Activated T-helper 1 cell treated with Interleukin-2 at 50 U/mL for 16 hours (primary cell): Measurements from ENCODE around the gene LRRC4C.

Experiments used
- DNase-seq: peaks from one replicate; pipeline ENCODE4 v3.0.0-alpha.2; 2020; ENCODE audit warnings: low read depth

The LRRC4C gene

DNA sequence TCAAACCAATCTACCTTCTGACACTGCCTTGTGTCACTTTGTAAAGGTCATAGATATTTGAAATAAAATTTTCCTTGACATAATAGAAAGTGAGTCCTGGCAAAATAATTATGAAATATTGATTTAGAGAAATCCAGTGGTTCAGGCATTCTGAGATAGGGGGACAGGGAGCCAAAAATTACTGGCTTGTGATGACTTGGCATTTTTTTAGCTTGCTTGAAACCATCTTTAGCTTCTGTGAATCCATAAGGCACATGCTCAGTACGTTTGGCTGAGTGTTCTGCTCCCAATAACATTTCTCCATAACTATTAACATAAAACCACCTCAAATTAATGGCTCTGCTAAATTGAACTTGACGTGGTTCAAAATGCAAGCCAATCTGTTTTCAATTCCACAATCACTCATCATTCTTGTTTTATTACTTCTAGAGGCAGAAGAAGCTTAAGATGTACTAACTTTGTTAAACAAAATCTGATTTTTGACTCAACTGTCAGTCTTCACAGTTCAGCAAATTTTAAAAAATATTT is 209.0 kb downstream of the LRRC4C start:
- DNase-seq = no peak

DNA sequence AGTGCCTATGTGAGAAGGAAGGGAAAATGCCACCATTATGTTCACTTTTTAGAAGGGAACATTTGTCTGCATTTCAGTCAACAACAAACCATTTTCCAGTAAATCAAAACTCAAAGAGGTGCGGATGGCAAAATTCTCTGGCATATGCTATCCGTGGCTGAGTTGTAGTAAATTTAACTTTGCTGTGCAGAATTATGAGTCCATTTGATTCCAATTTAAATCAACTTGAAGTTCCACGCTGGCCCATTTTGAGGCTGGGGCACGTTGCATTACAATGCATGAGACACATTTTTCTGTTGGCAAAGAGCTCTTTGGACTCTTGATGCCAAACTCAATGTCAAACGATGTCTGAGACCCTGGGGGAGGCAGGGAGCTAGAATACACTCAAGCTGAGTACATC is 211.8 kb downstream of the LRRC4C start:
- no peak for DNase-seq

DNA sequence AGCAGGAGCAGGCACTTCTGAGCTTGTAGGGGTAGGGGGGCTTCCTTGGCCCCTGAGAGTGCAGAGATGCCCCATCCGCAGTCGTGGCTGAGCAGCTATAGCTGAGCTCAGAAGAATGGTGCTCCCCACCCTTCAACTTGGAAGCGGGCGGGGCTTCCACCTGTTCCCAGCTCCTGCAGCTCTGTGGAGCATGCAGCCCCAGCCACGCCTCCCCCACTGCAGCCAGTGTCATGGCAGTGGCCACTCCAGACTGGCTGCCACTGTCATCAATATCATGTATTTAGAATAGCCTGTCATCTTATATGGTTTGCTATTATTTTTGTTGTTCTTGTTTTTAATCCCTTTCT is 213.1 kb downstream of the LRRC4C start:
- DNase-seq = no peak

DNA sequence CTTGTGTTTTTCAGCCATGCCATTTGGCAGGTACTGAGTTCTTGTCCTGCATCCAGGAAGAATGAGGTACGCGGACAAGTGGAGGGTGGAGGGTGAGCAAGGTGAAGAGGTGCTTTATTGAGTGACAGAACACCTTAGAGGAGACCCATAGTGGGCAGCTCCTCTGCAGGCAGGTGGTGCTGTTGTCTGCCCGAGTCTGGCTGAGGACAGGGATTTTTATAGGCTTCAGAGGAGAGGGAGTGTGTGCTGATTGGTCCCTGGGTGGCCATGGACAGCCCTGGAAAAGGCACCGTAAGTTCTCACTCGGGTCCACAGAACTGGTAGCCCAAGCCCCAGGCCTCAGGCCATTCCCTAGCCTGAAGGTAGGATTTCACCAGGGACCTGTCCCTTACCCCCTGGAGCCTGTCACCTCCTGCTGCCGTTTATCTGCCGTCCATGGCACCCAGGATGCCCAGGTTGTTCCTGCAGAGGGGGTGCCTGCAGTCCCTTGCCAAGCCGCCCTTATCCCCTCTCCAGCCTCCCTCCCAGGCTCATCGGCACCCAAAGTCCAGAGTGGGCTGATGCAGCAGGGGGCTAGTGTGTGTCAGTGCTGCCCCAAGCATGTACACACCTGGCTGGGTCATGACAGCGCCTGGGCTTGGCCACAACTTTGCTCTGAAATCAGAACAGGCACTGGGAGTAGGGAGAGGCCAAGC is 213.6 kb downstream of the LRRC4C start:
- DNase-seq = no peak

DNA sequence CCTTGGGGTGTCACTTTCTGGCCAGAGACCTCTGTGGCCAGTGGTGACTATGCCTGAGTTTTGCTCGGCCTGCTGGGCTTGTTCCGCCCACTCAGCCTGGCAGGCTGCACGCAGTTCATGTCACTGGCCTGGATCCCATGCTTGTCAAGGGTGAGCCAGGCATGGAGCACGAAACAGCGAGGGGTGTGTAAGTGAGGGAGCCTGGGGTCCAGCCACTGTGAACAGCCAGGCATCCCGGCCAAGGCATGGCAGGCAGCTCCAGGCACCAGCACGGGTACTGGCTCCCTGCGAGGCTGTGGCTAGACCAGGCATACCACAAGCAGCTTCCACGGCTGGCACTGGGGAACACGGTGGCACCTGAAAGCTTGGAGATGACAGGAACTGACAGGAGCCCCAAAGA is 214.3 kb downstream of the LRRC4C start:
- DNase-seq = no peak

DNA sequence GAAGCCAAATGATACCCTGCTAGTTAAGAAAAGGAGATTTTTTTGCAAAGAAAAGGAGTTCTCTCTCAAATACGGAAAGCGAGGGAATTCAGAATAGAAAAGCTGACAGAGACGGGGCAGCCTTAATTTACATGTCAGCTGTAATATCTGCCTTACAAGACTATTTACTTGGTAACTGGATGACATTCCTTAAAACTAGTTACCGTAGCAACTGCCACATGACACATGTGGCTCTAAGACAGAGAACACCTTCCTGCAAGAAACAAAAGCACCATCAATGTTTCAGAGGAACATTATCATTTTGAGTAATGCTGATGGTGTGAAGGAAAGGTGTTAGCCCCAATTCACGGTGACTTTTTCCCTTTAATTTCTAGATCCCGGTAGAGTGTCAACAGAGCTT is 222.1 kb downstream of the LRRC4C start:
- DNase-seq = no peak

DNA sequence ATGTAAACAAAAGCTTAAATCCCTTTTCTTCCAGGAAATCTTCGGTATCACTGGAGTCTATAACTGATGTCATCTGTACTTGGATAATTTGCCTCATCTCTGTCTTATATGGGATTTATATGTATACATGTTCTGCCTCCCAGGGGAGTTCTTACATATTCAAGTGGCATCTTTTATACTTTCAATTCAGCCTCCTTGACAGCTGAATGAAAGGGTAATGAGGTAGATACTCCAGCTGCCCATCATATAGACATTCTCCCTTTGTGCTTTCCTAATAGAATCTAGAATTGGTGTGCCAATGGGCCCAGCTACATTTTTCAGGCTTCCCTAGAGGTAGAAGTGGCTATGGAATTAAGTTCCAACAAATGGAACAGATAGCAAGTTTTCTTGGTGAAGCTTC is 223.8 kb downstream of the LRRC4C start:
- DNase-seq = no peak

DNA sequence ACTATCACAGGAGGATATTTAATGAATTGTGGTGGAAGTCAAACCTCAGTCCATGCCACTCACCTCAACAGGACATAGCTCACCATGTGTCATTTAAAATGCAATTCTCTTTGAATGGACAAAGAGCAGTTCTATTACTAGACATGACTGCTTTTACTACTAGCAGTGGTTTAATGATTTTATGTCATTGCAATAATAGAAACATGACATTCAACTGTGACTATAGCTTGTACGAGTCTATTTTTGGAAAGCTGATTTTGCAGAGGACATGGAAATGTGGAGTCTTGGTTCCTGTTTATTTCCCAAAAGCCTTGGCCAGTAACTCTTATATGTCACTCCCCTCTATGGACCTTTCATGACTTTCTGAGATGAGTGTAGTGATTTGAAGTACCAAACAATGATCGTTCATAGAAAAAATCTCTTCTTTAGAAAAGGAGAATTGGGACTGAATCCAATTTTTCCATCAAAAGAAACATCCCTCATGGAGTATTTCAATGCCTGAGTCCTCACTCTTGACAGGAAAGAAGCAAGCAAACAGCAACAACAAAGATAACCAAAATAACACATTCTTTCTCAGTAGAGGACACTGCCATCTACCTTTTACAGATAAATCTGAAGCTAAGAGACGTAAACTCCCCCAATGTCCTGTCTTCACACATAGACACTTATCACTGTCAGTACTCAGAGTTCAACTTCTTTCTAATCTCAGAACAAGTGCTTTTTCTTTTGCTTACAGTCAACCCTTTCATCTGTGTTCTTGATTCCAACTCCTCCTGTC is 233.4 kb downstream of the LRRC4C start:
- DNase-seq = no peak

DNA sequence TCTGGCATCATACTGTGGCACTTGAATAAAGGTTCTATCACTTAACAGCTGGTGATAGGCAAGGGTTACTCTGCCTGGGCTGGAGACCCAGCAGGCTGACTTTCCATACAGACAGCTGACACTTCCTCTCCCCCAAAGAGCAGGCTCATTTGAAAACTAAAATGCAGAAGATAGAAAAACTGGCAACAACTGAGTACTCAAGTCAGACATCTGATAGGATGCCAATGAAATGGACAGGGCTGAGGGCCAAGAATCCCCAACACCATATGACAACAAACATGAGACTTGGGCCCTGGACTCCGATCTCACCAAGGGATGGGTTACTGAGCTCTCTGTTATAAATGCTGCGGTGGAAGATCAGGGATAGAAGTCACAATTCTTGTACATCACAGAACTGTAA is 237.2 kb downstream of the LRRC4C start:
- no peak for DNase-seq

DNA sequence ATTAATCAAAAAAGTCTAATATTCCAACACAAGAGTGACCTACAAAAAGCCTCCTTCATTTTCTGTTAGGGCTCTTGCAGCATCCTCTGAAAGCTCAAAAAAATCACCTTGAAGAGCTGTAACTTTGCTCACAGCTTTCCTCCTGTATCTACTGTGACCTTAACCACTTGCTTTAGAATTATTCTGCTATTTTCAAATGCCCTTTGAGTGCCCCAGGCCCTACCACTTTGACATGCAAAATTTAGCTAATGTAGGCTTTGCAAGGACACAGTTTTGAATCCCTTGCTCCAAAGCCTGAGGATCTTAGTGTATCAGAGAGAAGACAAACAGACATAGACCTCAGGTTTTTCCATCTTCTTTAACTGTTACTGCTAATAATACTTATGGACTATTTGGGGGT is 253.1 kb downstream of the LRRC4C start:
- DNase-seq = no peak

DNA sequence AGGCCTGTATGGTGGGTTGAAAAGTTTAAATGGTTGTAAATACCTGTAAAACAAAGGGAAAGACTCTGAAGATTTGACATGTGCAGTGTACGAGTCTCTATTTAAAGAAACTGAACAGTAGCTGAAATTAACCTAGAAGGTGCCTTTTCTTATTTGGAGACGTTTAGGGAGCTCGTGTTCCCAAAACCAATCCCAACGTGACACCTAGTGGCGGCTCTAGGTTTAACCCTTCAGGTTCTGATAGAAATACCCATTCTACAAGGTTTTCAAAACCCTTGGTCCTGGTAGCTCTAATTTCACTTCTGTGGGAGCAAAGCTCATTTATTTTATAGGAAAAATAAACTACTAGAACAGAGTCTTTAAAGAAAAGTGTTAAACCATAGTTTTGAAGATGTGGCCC is 258.3 kb downstream of the LRRC4C start:
- DNase-seq = no peak

DNA sequence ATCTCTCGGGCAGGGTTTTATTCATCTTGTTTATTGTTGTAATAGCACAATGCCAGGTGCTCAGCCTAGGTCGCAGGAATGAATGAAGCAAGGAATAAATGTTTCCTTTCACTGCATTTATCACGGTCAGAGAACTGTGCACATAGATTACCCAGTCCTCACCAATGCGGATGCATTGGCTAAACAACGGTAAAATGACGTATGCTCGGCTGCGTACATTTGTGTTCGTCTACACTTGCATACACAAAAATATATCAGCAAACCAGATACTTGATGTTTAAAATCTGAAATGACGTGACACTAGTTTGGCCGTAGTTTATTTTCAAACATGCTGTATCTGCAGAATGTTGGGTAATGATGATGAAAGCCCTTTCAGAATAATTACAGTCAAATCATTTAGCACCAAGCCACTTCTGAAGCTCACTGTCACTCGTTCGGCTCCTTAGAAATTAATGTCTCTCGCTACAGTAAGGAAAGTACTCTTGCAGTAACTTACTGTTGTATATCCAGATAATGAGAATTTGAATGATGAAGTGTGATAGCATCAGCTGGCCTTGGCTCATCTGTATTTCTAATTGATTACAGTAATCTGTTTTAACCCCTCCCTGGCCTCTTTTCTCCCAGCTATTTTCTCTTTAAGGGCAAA is 268.9 kb downstream of the LRRC4C start:
- DNase-seq = no peak

DNA sequence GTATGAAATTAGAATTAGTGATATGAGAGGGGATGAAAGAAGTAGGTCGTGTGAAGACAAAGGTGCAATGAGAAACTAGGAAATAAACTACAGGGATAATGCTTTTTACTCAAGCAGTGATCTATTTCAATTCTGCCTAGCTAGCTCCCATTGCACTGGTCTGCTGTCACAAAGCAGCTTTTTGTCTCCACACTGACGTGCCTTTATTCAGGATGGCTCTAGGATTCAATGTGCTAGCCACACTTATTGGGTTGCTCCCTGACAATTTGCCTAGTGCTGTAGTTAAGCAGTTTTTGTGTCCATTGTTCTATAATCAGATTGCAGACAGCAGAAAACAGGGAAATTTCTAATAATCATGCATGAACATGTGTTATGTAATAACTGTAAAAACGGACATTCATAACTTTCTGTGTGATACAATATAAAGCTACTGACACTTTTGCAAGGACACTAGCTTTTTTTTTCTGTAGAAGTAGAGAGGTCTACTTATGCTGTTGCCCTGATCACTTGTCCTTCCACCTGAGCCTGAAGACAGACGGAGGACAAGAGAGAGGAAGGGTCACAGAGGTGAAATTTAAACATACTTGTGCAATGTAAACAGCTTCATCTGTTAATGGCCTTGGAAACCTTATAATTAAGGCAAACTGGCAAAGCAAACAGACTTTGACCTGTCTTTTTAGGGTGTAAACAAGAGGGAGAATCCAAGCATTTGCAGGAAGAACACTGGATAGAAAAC is 269.6 kb downstream of the LRRC4C start:
- DNase-seq = no peak

DNA sequence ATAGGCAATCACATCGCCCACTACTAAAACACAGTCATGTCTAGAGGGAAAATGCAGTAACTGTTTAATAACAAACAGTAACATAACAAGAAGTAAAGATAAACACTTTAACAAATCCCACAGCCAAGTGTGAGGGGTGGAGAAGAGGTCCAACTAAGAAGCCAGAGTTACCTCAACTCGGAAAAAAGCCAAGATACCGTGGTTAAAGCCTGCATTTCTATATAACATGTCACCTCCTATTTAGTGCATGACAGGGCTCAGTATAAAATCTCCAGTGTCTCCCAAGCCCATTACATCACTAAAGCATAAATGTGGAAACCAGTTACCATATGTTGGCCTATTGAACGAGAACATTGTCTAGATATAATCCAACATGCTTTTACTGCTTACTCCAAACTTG is 281.7 kb downstream of the LRRC4C start:
- no peak for DNase-seq

DNA sequence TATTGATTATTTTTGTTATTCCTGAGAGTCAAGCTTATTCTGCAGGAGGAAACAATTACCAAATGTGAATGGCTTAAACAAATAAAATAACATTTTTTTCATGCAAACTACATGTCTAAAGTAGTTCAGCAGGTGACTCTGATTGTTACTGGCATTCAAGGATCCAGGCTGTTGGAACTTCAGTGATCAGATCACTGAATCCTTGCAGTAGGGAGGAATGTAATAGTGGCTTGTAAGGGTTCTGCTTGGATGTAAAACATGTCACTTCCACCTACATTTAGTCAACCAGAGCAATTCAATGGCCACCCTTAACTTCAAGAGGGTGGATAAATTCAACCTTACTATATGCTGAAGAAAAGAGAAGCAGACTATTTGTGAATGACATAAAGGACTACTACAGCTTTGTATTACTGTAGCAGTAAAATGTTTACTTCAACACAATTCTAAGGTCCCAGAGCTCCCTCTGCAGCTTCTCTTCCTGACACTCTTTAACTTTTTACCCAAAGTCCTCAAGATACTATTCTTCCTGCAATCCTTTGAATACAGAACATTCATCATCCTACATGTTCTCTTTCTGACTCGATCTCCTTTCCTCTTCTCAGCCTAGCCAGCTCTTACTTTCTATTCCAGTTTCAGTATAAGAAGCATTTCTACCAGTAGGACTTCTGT is 284.0 kb downstream of the LRRC4C start:
- no peak for DNase-seq

DNA sequence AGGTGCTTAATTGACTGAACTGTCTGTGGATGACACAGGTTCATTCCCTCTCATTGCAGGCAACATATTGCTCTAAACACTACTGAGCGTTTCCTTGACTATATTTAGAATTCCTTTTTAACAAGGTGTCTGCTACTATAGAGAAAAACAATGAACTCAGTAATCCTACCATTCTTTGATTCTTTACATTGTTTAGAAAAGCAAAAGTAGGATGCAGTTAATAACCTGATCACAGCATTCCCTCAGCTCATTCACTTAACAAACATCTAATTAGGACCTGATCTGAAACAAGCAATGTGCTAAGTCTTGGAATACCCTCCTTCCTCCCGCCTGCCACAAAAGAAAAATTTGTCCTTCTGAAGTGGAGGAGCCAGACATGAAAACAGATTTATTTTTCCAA is 313.1 kb downstream of the LRRC4C start:
- no peak for DNase-seq

DNA sequence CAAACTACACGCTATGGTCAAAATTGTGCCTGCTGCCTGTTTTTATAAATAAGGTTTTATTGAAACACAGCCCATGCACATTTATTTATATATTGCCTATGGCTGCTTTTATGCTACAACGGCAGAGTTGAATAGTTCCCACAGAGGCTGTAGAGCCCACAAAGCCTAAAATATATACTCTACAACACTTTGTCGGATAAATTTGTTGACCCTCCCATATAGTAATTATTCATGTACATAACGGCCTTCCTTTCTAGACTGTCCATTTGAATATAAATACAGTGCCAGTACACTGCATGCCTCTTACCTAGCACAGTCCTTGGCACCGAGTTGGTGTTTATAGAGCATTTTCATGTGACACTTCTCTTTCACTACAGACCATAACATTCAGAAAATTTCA is 314.0 kb downstream of the LRRC4C start:
- no peak for DNase-seq

DNA sequence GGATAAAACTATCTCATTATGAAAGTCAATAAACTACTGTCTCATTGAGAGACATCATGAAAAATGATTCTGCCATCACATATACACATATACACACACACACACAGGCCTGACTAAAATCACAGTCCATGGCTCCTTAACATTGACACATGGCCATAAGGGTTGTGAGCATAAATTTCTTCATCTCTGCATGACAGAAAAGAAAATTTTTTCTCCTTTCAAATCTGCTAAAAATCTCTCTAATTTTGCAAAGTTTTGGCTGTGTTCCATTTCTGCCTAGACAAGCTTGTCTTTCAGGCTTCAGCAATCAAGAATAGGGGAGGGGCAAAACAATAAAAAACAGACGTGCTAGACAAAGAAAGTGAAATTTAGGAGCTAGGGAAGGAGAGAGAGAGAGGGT is 324.5 kb downstream of the LRRC4C start:
- no peak for DNase-seq

DNA sequence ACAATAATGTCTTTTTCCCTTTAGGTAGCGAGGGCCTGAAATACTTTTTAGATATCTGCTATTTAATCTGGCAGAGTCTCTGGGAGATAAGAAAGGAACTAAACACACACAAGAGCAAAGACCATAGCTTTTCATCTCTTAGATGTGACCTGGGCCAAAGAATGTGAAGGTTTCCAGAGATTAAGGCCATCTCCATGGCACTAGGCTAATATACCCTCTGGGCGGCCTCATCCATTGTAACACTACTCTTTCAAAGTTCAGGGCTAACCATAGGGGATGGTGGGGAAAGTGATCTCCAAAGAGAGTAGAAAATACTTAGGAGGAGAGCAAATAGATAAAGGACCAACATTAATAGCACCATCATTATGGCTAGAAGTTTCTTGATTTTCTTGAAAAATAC is 326.4 kb downstream of the LRRC4C start:
- no peak for DNase-seq

DNA sequence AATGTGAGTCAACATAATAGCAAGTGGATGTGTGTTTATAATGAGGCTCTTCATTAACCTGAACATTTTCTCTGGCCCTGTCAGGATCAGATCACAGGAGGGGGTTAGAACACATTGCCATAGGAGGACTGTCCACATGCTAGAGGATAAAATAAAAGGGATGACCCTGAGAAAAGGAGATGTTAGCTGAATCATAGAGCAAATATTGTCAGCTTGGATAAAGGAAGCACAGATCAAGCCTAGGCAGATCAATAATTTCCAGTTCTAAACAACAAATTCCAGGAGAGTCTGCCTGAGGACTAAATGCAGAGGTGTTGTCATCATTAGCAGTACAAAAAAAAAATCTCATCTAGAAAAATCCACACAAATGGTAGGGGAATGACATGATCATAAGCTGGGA is 337.9 kb downstream of the LRRC4C start:
- DNase-seq = no peak

DNA sequence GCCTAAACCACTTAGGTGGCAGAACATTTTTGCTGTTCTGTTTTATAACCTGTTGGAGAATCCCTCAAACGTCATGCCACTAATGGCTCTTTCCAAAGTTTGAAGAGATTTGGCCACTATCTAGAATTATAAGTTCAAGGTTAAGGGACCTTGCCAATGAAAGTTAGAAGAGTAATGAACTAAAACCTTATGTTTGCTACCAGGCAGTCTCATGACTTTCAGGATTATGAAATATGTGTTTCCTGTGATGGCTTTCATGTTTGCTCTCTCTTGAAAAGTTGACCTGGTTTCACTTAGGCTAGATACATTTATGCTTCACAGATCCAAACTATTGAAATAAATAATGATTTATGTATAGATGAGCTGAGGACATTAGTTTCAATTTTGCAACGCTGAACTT is 340.0 kb downstream of the LRRC4C start:
- no peak for DNase-seq

DNA sequence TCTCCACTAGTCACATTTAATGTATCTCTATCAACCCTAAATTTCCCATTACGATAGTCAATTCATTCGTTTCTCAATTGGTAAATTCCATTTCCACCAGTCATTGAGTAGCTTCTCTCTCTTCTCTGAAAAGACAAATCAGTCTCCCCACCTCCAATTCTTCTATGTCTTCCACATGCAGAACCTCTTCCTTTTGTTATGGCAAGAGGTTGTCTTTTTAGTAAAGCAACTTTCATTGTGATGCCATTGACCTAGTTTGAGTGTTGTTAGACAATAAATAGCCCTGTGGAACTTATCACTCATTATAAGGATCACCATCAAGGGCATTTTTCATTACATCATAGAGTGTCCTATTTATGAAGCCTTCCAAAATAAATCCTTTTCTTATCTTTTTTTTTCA is 340.9 kb downstream of the LRRC4C start:
- no peak for DNase-seq
